HepG2 (cell line): ENCODE results near the gene RNPS1. TPM values are rescaled to one million over a fixed set of nuclear protein-coding genes. Genes with fewer than 3 reads are reported as not detected.

Source experiments
- ATAC-seq: fragments of 200-7000 bp; cut with Tn5 transposase; 3 replicates; pipeline ENCODE4 v1.9.1; 2020; ENCODE audit warnings: mild to moderate bottlenecking, moderate library complexity
- BruUV-seq: library from RNA; stranded (reverse); fragments of 400-500 nt; replicated peaks from 2 replicates; lab custom pipeline; 2021; lab: Mats Ljungman, UMichigan
- CTCF ChIA-PET: fragments of 300-600 bp; formaldehyde crosslinking; extraction: SDS; loops from one replicate; lab custom pipeline; 2021; ENCODE audit warnings: low total read pairs, inconsistent platforms, low intra/inter-chr PET ratio; lab: Yijun Ruan, JAX
- POLR2A ChIA-PET: fragments of 350-600 bp; sonication (Branson Sonifier 250); formaldehyde crosslinking; loops from one replicate; lab custom pipeline; 2020; ENCODE audit warnings: antibody characterized with exemption, inconsistent platforms; lab: Yijun Ruan, JAX
- DNase-seq: peaks from one replicate; pipeline ENCODE4 v3.0.0-alpha.2; 2015; ENCODE audit warnings: low spot score
- FAIRE-seq: peaks from 3 replicates; lab custom pipeline; 2011; peaks lifted over from hg19 to GRCh38; lab: Jason Lieb, UNC
- H2AFZ ChIP-seq: one replicate; pipeline ENCODE4 v1.6.1; 2011; ENCODE audit warnings: low read length, inconsistent platforms
- H3K27ac ChIP-seq: fragments of 300-600 bp; 3 replicates; pipeline ENCODE4 v1.8.0; 2011; ENCODE audit warnings: mixed run types, mild to moderate bottlenecking, mixed read lengths, low read length, inconsistent platforms; ENCODE audit not compliant: insufficient read depth; ENCODE audit errors: extremely low read length
- H3K27me3 ChIP-seq, 2 experiments: fragments of 200-600 bp in 1 of 2; 2 replicates in 1 of 2; 3 replicates in 1 of 2; pipeline versions ENCODE4 v1.6.0 to v1.8.0; 2011; ENCODE audit warnings: low read length in 2 of 2, mild to moderate bottlenecking in 2 of 2, moderate library complexity in 2 of 2, inconsistent platforms in 1 of 2; ENCODE audit not compliant: insufficient read depth in 2 of 2, control insufficient read depth in 1 of 2
- H3K36me3 ChIP-seq, 2 experiments: fragments of 200-600 bp in 1 of 2; replicated peaks in 1 of 2; 2 replicates in 1 of 2; 3 replicates in 1 of 2; pipeline versions ENCODE4 v1.5.1 to v1.8.0; 2011; ENCODE audit warnings: low read length in 2 of 2, inconsistent platforms in 1 of 2; ENCODE audit not compliant: insufficient read depth in 2 of 2, control insufficient read depth in 1 of 2
- H3K4me1 ChIP-seq: 2 replicates; pipeline ENCODE4 v1.5.1; 2012; ENCODE audit warnings: low read length, inconsistent platforms; ENCODE audit not compliant: insufficient read depth
- H3K4me2 ChIP-seq: 2 replicates; pipeline ENCODE4 v1.6.0; 2011; ENCODE audit warnings: low read depth, low read length, inconsistent platforms
- H3K4me3 ChIP-seq, 3 experiments: fragments of 200-600 bp in 1 of 3; sonication (generic), shearing (Covaris generic) in 1 of 3; replicated peaks in 1 of 3; 2 replicates each; pipeline ENCODE4 v1.5.1; 2011 to 2016; ENCODE audit warnings: low read length in 3 of 3, inconsistent platforms in 2 of 3, low read depth in 2 of 3, mild to moderate bottlenecking in 2 of 3, control low read depth in 1 of 3, mixed read lengths in 1 of 3; ENCODE audit not compliant: insufficient read depth in 1 of 3
- H3K79me2 ChIP-seq: one replicate; pipeline ENCODE4 v1.6.1; 2011; ENCODE audit warnings: low read length, inconsistent platforms; ENCODE audit not compliant: insufficient read depth
- H3K9ac ChIP-seq: 2 replicates; pipeline ENCODE4 v1.6.0; 2011; ENCODE audit warnings: mild to moderate bottlenecking, low read depth, low read length, inconsistent platforms; ENCODE audit not compliant: insufficient read depth
- H3K9me3 ChIP-seq: 2 replicates; pipeline ENCODE4 v1.5.1; 2012; ENCODE audit warnings: mild to moderate bottlenecking, low read length
- H4K20me1 ChIP-seq: 2 replicates; pipeline ENCODE4 v1.6.0; 2011; ENCODE audit warnings: inconsistent platforms, mild to moderate bottlenecking, low read length, moderate library complexity; ENCODE audit not compliant: insufficient read depth
- AGO2 ChIP-seq: fragments of 200-400 bp; formaldehyde crosslinking; optimal IDR thresholded peaks from 2 replicates; pipeline ENCODE3; 2017; ENCODE audit warnings: mild to moderate bottlenecking, low read depth, low read length, moderate library complexity
- ATF3 ChIP-seq: sonication (generic); formaldehyde crosslinking; IDR thresholded peaks from 2 replicates; pipeline ENCODE4 v1.4.0; 2020; ENCODE audit warnings: missing genetic modification reagents
- MTA1 ChIP-seq: sonication (generic); formaldehyde crosslinking; IDR thresholded peaks from 2 replicates; pipeline ENCODE4 v1.4.0; 2020; ENCODE audit warnings: missing genetic modification reagents, mild to moderate bottlenecking, borderline replicate concordance
- STAG1 ChIP-seq: sonication (generic); formaldehyde crosslinking; IDR thresholded peaks from 2 replicates; pipeline ENCODE4 v1.4.0; 2020; ENCODE audit warnings: missing genetic modification reagents
- TIGD3 ChIP-seq: sonication (generic); formaldehyde crosslinking; IDR thresholded peaks from 2 replicates; pipeline ENCODE4 v1.5.1; 2020; ENCODE audit warnings: mild to moderate bottlenecking, missing genetic modification reagents, borderline replicate concordance
- ZBTB37 ChIP-seq: sonication (generic); formaldehyde crosslinking; IDR thresholded peaks from 2 replicates; pipeline ENCODE4 v1.4.0; 2020; ENCODE audit warnings: mild to moderate bottlenecking, missing genetic modification reagents
- ZNF121 ChIP-seq: sonication (generic); formaldehyde crosslinking; IDR thresholded peaks from 2 replicates; pipeline ENCODE4 v1.5.0; 2020; ENCODE audit warnings: mild to moderate bottlenecking, missing genetic modification reagents
- ZNF17 ChIP-seq: sonication (generic); formaldehyde crosslinking; IDR thresholded peaks from 2 replicates; pipeline ENCODE4 v1.5.0; 2020; ENCODE audit warnings: mild to moderate bottlenecking, missing genetic modification reagents
- ZNF629 ChIP-seq: sonication (generic); formaldehyde crosslinking; conservative IDR thresholded peaks from 2 replicates; pipeline ENCODE4 v1.5.0; 2020; ENCODE audit warnings: missing genetic modification reagents
- ZSCAN5A ChIP-seq: sonication (generic); formaldehyde crosslinking; IDR thresholded peaks from 2 replicates; pipeline ENCODE4 v1.8.0; 2022; ENCODE audit warnings: mild to moderate bottlenecking, missing genetic modification reagents, borderline replicate concordance
- WGBS: methylation state at CpG from one replicate; pipeline ENCODE4 v1.1.6; 2017; ENCODE audit warnings: low lambda C conversion rate; 5-methylcytosine and 5-hydroxymethylcytosine counted together
- in situ Hi-C: cut with HindIII; loops from 2 replicates; pipeline ENCODE4 v1.10.0; 2017; ENCODE audit warnings: low pct_unique_long_range_greater_than_20kb; ENCODE audit not compliant: extremely low pct_ligation_motif_present
- intact Hi-C: fragments of 100-400 bp; cut with micrococcal nuclease; formaldehyde crosslinking; loops from one replicate; pipeline ENCODE4 v1.10.0; 2022; ENCODE audit not compliant: unreplicated experiment
- polyA plus RNA-seq, 8 experiments: library from polyadenylated mRNA; depleted of rRNA in 3 of 8; stranded (reverse) in 7 of 8; unstranded in 1 of 8; fragments of >200 nt; fragmentation: Illumina TruSeq in 4 of 8; extraction: Trizol in 4 of 8; gene quantifications; 2 replicates each; pipeline versions ENCODE4 v1.2.1 to v1.2.3, GENCODE V29; 2011 to 2016; ENCODE audit warnings: low read depth in 4 of 8, missing spikeins in 1 of 8, mixed read lengths in 1 of 8; ENCODE audit not compliant: insufficient read depth in 1 of 8
- total RNA-seq, 5 experiments: library from RNA; depleted of rRNA; stranded (reverse); fragments of >200 nt; fragmentation: Illumina TruSeq; extraction: Trizol; gene quantifications; 2 replicates each; pipeline ENCODE4 v1.2.3, GENCODE V29; 2016; ENCODE audit warnings: low read depth in 1 of 5

Gene RNPS1
- total and polyA plus RNA-seq, 2 of the 13 experiments (the other 11 are each of a cell fraction or from before 2014, with no cell fraction given): 126 to 133 TPM

- TF ChIP-seq STAG1 (CRISPR knock-in tag): no peak
These were observed 38.8 kb downstream of the RNPS1 start (continued) for GRCh38 chr16:2229091-2229490.

GRCh38 chr16:2228161-2228824, 39.6 kb downstream of the RNPS1 start:
- Histone ChIP-seq H3K9ac (no peak overlapping the region), H3K4me1 (peaks cover 30% of the 10 kb centered on the region), H2AFZ (no peak overlapping the region), H3K27me3 (no peaks in the 10 kb centered on the region), H3K4me2 (no peak overlapping the region), H3K36me3 (peaks cover 21 to 43% of the 10 kb centered on the region in 2 experiments; a peak in 4 of 5 replicates), H3K79me2 (peaks cover 18% of the 10 kb centered on the region), H3K9me3 (no peaks in the 10 kb centered on the region), H3K4me3 (no peak overlapping the region), H4K20me1 (peaks cover 11% of the 10 kb centered on the region), H3K27ac (no peak overlapping the region)
- intact Hi-C loops: no loop called here
- TF ChIP-seq TIGD3 (CRISPR knock-in tag) (no peak), AGO2 (peak; percentile 20)
- no peak for DNase-seq
- ChIA-PET CTCF (no interaction called here), POLR2A (interaction anchor here (3.1 kb wide), 1 partner anchor 23 kb away, joined by 56 read pairs; the partner anchor contains the start of gene ECI1)
- ATAC-seq: no peak
- 98% methylated on average over 13 of the region's 25 CpGs for WGBS
- in situ Hi-C loops: no loop called here
- BruUV-seq: no TSS peak
- FAIRE-seq: no peak

GRCh38 chr16:2226918-2227317, 41.0 kb downstream of the RNPS1 start:
- no peak overlapping the region for H2AFZ ChIP-seq
- in situ Hi-C loops (no loop called here), intact Hi-C loops (no loop called here)
- FAIRE-seq (no peak), DNase-seq (no peak), ATAC-seq (no peak)
- no peaks in the 10 kb centered on the region for H3K27me3 ChIP-seq
- no peak overlapping the region for H3K27ac ChIP-seq
- no peak overlapping the region for H3K4me3 ChIP-seq
- H3K79me2 ChIP-seq: peaks cover 18% of the 10 kb centered on the region
- no peaks in the 10 kb centered on the region for H3K9me3 ChIP-seq
- H3K4me2 ChIP-seq: peak overlapping the region; percentile 62; the same call in 1 of the 2 replicates
- H3K36me3 ChIP-seq: peaks cover 17 to 33% of the 10 kb centered on the region in 2 experiments; a peak in 3 of 5 replicates
- H3K4me1 ChIP-seq: peaks cover 30% of the 10 kb centered on the region
- peaks cover 11% of the 10 kb centered on the region for H4K20me1 ChIP-seq
- WGBS: 91% methylated on average over 6 of the region's 6 CpGs
- no peak overlapping the region for H3K9ac ChIP-seq
- BruUV-seq: no TSS peak
- CTCF ChIA-PET: no interaction called here
- POLR2A ChIA-PET: interaction anchor here (0.7 to 3.1 kb wide), 17 partner anchors 10 to 79 kb away, joined by 3 to 56 read pairs (median 4); partner anchors contain the start of genes BRICD5, DNASE1L2, ECI1 and PGP
- TF ChIP-seq ZSCAN5A (no peak), ZNF121 (CRISPR knock-in tag) (peak; percentile 40; the same call in 1 of the 2 replicates), ZNF629 (peak; percentile 80), ZNF17 (CRISPR knock-in tag) (no peak), ATF3 (no peak), ZBTB37 (CRISPR knock-in tag) (0 out of 2 replicates have a peak, but pooled peaks have one; percentile 10), MTA1 (CRISPR knock-in tag) (0 out of 2 replicates have a peak, but pooled peaks have one; percentile 1)
